ACHN (cell line): Measurements from ENCODE around the gene MBD3L2B.
A peak's percentile ranks its signal among the peaks of the same experiment; 100 is the strongest.
"Not testable (repeated sequence)": the region's sequence is repeated elsewhere in the genome, so short reads cannot be mapped to it uniquely, and the experiment has no call there.

Experiments
- DNase-seq: peaks from one replicate; pipeline ENCODE4 v3.0.0-alpha.2; 2015
- in situ Hi-C: cut with HindIII; loops from 2 replicates; pipeline ENCODE4 v1.10.0; 2017; ENCODE audit warnings: low sequenced_read_pairs, low pct_ligation_motif_present, low pct_unique_long_range_greater_than_20kb

The MBD3L2B gene

GRCh38 chr19:7030278-7030677, 9.0 kb upstream of the MBD3L2B start, which contains the start of gene MBD3L5:
Gene MBD3L5, plus strand, starts transcription at chr19:7030578. Its CDS starts 34 bp downstream, at chr19:7030612.
- DNase-seq, in situ Hi-C loops: not testable (repeated sequence)

- not testable (repeated sequence) for DNase-seq
Measured at GRCh38 chr19:7028790-7029189, 7.6 kb upstream of the MBD3L2B start.

GRCh38 chr19:7018828-7019227, 2.4 kb downstream of the MBD3L2B start:
- no peak for DNase-seq
- in situ Hi-C loops = no loop called here

More at GRCh38 chr19:7028790-7029189, 7.6 kb upstream of the MBD3L2B start:
- in situ Hi-C loops = not testable (repeated sequence)

- DNase-seq = no peak
Measured at GRCh38 chr19:7013678-7014077, 7.6 kb downstream of the MBD3L2B start.

GRCh38 chr19:7010722-7011593, 10.3 kb downstream of the MBD3L2B start:
- in situ Hi-C loops = no loop called here
- no peak for DNase-seq

More at GRCh38 chr19:7013678-7014077, 7.6 kb downstream of the MBD3L2B start:
- in situ Hi-C loops = no loop called here

- in situ Hi-C loops = no loop called here
Measured at GRCh38 chr19:7007859-7008258, 13.4 kb downstream of the MBD3L2B start.

GRCh38 chr19:7006135-7006704, 15.0 kb downstream of the MBD3L2B start:
- in situ Hi-C loops = no loop called here
- DNase-seq = no peak

More at GRCh38 chr19:7007859-7008258, 13.4 kb downstream of the MBD3L2B start:
- DNase-seq = no peak

- in situ Hi-C loops = no loop called here
- peak; percentile 12 for DNase-seq
Measured at GRCh38 chr19:7004313-7004931, 16.8 kb downstream of the MBD3L2B start.

- in situ Hi-C loops = no loop called here
Measured at GRCh38 chr19:7000816-7001215, 20.4 kb downstream of the MBD3L2B start.

GRCh38 chr19:7000333-7000732, 20.9 kb downstream of the MBD3L2B start:
- in situ Hi-C loops = no loop called here
- no peak for DNase-seq

More at GRCh38 chr19:7000816-7001215, 20.4 kb downstream of the MBD3L2B start:
- no peak for DNase-seq

- in situ Hi-C loops = no loop called here
- no peak for DNase-seq
Measured at GRCh38 chr19:6999933-7000332, 21.3 kb downstream of the MBD3L2B start.

- in situ Hi-C loops = no loop called here
Measured at GRCh38 chr19:6997679-6998445, 23.4 kb downstream of the MBD3L2B start.

GRCh38 chr19:6996810-6997209, 24.4 kb downstream of the MBD3L2B start:
- in situ Hi-C loops = no loop called here
- DNase-seq = no peak

More at GRCh38 chr19:6997679-6998445, 23.4 kb downstream of the MBD3L2B start:
- no peak for DNase-seq

GRCh38 chr19:6995054-6995453, 26.2 kb downstream of the MBD3L2B start:
- in situ Hi-C loops = no loop called here
- DNase-seq = no peak

GRCh38 chr19:6988257-6988656, 33.0 kb downstream of the MBD3L2B start:
- in situ Hi-C loops = no loop called here
- DNase-seq = no peak

- no peak for DNase-seq
- in situ Hi-C loops = no loop called here
Measured at GRCh38 chr19:6987850-6988249, 33.4 kb downstream of the MBD3L2B start.

GRCh38 chr19:6983448-6983847, 37.8 kb downstream of the MBD3L2B start:
- DNase-seq = no peak
- in situ Hi-C loops = no loop called here

GRCh38 chr19:6979399-6979798, 41.8 kb downstream of the MBD3L2B start:
- no peak for DNase-seq
- in situ Hi-C loops = no loop called here
